Loucy (cell line): Measurements from ENCODE around the gene EFHB.

Experiments used
- H2AFZ ChIP-seq: fragments of 200-600 bp; sonication (generic); 2 replicates; pipeline ENCODE4 v1.6.0; 2016; ENCODE audit warnings: antibody characterized with exemption, mild to moderate bottlenecking, low read length, moderate library complexity
- H3F3A ChIP-seq: fragments of 200-600 bp; 2 replicates; pipeline ENCODE4 v1.6.0; 2016; ENCODE audit warnings: antibody characterized with exemption, low read depth, mild to moderate bottlenecking
- H3K27me3 ChIP-seq: fragments of 200-600 bp; sonication (generic); 2 replicates; pipeline ENCODE4 v1.6.1; 2014; ENCODE audit warnings: low read length, mild to moderate bottlenecking; ENCODE audit not compliant: insufficient read depth, poor library complexity, severe bottlenecking
- H3K36me3 ChIP-seq: fragments of 200-600 bp; sonication (generic); 2 replicates; pipeline ENCODE4 v1.6.1; 2016; ENCODE audit warnings: low read length; ENCODE audit not compliant: insufficient read depth
- H3K4me1 ChIP-seq: fragments of 200-600 bp; sonication (generic); 2 replicates; pipeline ENCODE4 v1.5.1; 2014; ENCODE audit warnings: low read length, mild to moderate bottlenecking; ENCODE audit not compliant: insufficient read depth, poor library complexity, severe bottlenecking
- H3K4me2 ChIP-seq: fragments of 200-600 bp; sonication (generic); 2 replicates; pipeline ENCODE4 v1.6.0; 2014; ENCODE audit warnings: antibody characterized with exemption, low read length, low read depth, mild to moderate bottlenecking; ENCODE audit not compliant: poor library complexity, severe bottlenecking
- H3K4me3 ChIP-seq: fragments of 200-600 bp; sonication (generic); 2 replicates; pipeline ENCODE4 v1.5.1; 2014; ENCODE audit warnings: low read length, mild to moderate bottlenecking, mixed read lengths; ENCODE audit not compliant: poor library complexity, severe bottlenecking
- H3K79me2 ChIP-seq: fragments of 200-600 bp; sonication (generic); 2 replicates; pipeline ENCODE4 v1.6.1; 2014; ENCODE audit warnings: low read length; ENCODE audit not compliant: insufficient read depth
- H3K9ac ChIP-seq: fragments of 200-600 bp; sonication (generic); 2 replicates; pipeline ENCODE4 v1.6.0; 2014; ENCODE audit warnings: mild to moderate bottlenecking, low read depth, low read length, moderate library complexity; ENCODE audit not compliant: poor library complexity, severe bottlenecking
- H3K9me2 ChIP-seq: fragments of 200-600 bp; sonication (generic); replicated peaks from 2 replicates; pipeline ENCODE4 v1.6.1; 2016; ENCODE audit warnings: low read depth, low read length, mixed read lengths
- H3K9me3 ChIP-seq: fragments of 200-600 bp; sonication (generic); 2 replicates; pipeline ENCODE4 v1.6.1; 2014; ENCODE audit warnings: mild to moderate bottlenecking, antibody characterized with exemption, low read length, low read depth; ENCODE audit not compliant: insufficient read depth
- H4K20me1 ChIP-seq: fragments of 200-600 bp; sonication (generic); 2 replicates; pipeline ENCODE4 v1.6.0; 2014; ENCODE audit warnings: antibody characterized with exemption, low read length, mild to moderate bottlenecking; ENCODE audit not compliant: insufficient read depth, poor library complexity, severe bottlenecking
- CTCF ChIP-seq: fragments of 200-600 bp; sonication (generic); conservative IDR thresholded peaks from 2 replicates; pipeline ENCODE4 v1.5.1; 2014; ENCODE audit warnings: mild to moderate bottlenecking, antibody characterized with exemption, low read length
- EZH2phosphoT487 ChIP-seq: fragments of 200-600 bp; IDR thresholded peaks from 2 replicates; pipeline ENCODE4 v1.6.1; 2018; ENCODE audit warnings: antibody characterized with exemption, mild to moderate bottlenecking, moderate library complexity, borderline replicate concordance

The EFHB gene

GRCh38 chr3:19967812-19968211 lies 33.8 kb upstream of the EFHB start:
- Histone ChIP-seq H3K9ac (no peak overlapping the region), H4K20me1 (peaks cover 73% of the 10 kb centered on the region), H2AFZ (no peak overlapping the region), H3K27me3 (no peaks in the 10 kb centered on the region), H3K4me3 (no peak overlapping the region), H3K9me3 (no peaks in the 10 kb centered on the region), H3K9me2 (no peaks in the 10 kb centered on the region), H3K79me2 (peaks cover 98% of the 10 kb centered on the region), H3K4me1 (peaks cover 10% of the 10 kb centered on the region), H3K4me2 (peak overlapping the region; percentile 25), H3K36me3 (peaks cover 10% of the 10 kb centered on the region; the same call in 1 of the 2 replicates), H3F3A (peaks cover 4% of the 10 kb centered on the region; the same call in 1 of the 2 replicates)
- TF ChIP-seq CTCF (no peak), EZH2phosphoT487 (no peak)

- Histone ChIP-seq H3F3A (peaks cover 4% of the 10 kb centered on the region; the same call in 1 of the 2 replicates), H3K79me2 (peaks cover 98% of the 10 kb centered on the region), H3K27me3 (no peaks in the 10 kb centered on the region), H4K20me1 (peaks cover 72% of the 10 kb centered on the region), H3K36me3 (peaks cover 10% of the 10 kb centered on the region; the same call in 1 of the 2 replicates), H3K4me2 (peak overlapping the region; percentile 25), H3K9me2 (no peaks in the 10 kb centered on the region), H3K9me3 (no peaks in the 10 kb centered on the region), H2AFZ (no peak overlapping the region), H3K9ac (no peak overlapping the region), H3K4me1 (peaks cover 10% of the 10 kb centered on the region), H3K4me3 (no peak overlapping the region)
- TF ChIP-seq EZH2phosphoT487: no peak
- TF ChIP-seq CTCF: no peak
Measured at GRCh38 chr3:19967208-19967607, 33.2 kb upstream of the EFHB start.

- no peak for TF ChIP-seq CTCF
- Histone ChIP-seq H3F3A (no peaks in the 10 kb centered on the region), H3K36me3 (peaks cover 14% of the 10 kb centered on the region; the same call in 1 of the 2 replicates)
Measured at GRCh38 chr3:19961960-19962359, 27.9 kb upstream of the EFHB start.

More at GRCh38 chr3:19961960-19962359, 27.9 kb upstream of the EFHB start:
- Histone ChIP-seq H3K4me3 (no peak overlapping the region), H4K20me1 (peaks cover 52% of the 10 kb centered on the region), H3K9me3 (no peaks in the 10 kb centered on the region), H3K9me2 (no peaks in the 10 kb centered on the region), H3K4me2 (no peak overlapping the region), H3K79me2 (peaks cover 98% of the 10 kb centered on the region), H3K9ac (no peak overlapping the region), H3K27me3 (no peaks in the 10 kb centered on the region), H3K4me1 (peaks cover 7% of the 10 kb centered on the region), H2AFZ (no peak overlapping the region)
